COR-L47 (cell line): Measurements from ENCODE around the gene CALCOCO1.
"Not testable (repeated sequence)": the region's sequence is repeated elsewhere in the genome, so short reads cannot be mapped to it uniquely, and the experiment has no call there.

Experiments
- DNase-seq: peaks from one replicate; lab custom pipeline; 2025; lab: John Stamatoyannopoulos, UW

The CALCOCO1 gene, protein sequence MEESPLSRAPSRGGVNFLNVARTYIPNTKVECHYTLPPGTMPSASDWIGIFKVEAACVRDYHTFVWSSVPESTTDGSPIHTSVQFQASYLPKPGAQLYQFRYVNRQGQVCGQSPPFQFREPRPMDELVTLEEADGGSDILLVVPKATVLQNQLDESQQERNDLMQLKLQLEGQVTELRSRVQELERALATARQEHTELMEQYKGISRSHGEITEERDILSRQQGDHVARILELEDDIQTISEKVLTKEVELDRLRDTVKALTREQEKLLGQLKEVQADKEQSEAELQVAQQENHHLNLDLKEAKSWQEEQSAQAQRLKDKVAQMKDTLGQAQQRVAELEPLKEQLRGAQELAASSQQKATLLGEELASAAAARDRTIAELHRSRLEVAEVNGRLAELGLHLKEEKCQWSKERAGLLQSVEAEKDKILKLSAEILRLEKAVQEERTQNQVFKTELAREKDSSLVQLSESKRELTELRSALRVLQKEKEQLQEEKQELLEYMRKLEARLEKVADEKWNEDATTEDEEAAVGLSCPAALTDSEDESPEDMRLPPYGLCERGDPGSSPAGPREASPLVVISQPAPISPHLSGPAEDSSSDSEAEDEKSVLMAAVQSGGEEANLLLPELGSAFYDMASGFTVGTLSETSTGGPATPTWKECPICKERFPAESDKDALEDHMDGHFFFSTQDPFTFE

DNA sequence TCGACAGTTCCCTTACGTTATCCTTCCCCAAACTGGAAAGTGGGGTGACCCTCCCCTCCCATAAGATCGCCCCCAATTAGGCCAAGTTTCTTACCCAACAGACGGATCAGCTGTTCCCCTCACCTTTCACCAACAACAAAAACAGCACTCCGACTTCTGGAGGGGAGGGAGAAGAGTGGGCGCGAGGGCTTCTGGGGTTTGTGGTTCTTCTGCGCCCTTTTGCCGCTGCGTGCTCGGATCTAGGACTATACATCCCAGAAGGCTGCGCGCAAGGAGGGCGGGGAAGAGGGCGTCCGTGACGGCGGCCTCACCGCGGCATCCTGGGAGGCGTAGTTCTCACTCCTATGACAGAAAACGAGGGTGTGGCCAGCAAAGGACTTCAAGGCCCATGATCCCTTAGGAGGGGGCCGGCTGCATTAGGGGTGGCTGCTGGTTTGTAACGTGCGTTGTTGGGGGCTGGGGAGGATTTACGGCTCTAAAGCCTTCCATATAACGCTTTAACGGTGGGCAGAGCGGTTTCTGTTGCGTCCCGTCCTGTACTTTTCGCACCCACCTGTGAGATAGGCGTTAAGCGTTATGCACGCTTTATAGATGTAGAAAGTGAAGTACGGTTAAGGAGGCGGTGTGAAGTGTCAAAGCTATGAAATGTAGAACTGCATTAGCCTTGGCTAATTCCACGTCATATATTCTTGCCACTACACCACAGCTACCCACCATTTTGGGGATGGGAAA is at the start of gene CALCOCO1:
Gene CALCOCO1 (minus strand): TSS at position 143 of the 732 bp plus-strand sequence. CDS start 2,210 bp downstream, outside the sequence.
- peak; percentile 97 for DNase-seq

DNA sequence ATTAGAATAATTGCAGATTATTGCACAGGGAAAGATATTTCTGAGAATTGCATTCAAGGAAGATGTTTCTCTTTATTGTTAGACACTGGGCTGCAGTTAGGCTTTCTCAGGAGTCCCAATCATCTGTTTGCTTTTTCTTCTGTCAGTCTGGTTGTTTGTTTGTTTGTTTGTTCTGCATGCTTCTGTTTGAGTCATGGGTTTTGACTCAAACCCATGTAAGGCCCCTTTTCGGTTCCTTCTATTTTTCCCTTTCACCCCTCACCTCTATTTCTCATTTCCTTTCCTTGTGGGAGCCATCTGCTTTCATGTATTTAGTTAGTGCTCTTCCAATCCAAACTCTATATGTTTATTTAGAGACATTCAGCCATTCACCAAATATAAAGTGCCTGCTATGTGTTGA is 49.6 kb upstream of the CALCOCO1 start:
- DNase-seq: no peak

DNA sequence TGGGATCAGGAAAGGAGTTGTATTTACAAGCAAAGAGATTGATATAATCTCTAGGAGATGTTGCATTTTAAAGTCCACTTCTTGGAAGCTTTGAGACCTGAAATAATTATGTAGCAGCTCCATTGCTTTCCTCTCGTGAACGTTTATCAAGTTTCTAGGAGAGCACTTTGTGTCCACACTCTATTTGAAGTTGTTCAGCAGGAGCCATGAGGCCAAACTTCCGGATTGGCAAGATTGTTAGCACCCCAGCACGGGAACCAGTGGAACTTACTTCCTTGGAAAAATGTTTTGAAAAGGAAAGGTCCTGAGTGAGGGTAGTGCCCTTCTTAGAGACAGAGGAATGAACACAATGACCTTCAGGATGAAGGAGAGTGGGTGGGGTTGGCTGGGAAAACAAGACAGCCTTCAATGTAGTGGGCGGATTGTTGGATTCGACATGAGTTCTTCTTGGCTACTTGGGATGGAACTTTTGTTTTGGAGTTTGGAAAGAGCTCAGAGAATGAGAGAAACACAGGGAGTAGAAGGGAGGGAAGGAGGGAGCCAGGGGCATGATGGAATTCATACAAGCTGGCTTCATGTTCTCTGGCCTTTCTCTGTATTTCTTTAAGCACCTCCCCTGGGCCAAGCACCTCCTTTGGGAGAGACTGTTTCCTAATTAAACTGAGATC is 48.4 kb upstream of the CALCOCO1 start:
- no peak for DNase-seq

DNA sequence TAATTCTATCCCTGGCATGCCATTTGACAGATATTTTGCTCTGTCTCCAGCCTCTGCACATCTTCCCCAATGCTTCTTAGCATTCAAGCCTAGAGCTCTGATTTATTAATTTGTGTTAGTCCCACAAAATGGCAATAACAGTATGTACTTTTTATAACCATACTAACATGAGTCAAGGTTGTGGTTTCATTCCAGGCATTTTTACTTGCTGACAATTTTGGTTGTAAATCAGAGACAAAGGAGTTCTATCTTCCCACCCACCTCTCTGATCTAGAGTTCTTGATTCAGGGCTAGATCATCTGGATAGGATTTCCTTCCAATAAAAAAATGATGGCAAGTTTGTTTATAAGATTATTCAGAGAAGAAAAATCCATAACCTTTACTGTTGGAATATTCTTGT is 43.0 kb upstream of the CALCOCO1 start:
- DNase-seq: no peak

DNA sequence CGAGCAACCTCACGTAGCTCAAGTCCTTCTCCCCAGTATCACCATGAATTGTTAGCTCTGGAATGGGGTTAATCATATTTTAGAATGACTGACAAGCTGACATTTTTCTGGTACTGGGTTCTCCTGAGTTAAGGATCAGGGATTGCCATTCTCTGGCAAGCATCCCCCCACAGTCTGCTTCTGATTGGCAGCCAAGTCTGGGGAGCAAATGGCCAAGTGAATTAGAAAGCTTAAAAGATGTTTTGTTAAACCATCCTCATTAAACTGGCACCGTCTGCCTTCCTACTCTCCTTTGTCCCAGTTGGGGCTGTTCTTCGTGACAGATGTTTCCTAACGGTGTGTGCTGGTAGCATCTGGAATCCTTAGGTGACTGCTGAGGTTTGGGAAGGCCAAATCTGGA is 41.7 kb upstream of the CALCOCO1 start:
- no peak for DNase-seq

DNA sequence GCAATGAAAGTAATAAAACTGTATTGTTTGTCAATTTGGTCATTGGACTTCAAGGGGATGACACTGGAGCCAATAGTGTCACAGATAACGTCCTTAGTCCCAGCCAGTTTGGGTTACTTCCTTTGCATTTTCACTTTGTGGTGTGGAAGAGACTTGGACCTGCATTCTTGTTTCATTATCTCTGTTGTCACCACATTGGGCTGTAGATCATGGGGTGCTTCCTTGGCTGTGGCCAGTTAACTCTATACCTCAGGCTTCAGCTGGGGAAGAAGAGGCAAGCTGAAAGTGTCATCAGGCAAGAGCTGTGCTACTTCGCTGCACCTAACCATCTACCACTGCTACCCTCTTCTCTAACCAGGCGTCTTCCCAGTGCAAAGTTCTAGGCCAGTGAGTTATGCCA is 39.6 kb upstream of the CALCOCO1 start:
- no peak for DNase-seq

DNA sequence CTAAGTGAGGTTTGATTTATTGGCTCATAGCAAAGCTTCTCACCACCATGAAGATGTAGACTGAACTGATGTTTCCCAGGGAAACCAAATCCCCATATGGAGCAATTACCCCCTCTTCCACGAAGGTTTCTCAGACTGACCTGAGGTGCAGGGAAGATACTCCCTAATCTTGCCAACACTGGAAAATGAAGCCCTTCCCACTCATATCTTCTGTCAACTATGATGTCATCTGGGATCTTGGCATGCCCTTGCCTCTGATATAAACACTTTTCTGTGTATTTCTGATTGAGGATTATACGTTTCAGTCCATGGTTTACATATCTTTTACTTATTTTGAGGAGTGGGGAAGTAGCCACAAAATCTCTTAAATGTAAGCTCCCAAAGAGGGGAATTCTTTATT is 38.6 kb upstream of the CALCOCO1 start:
- no peak for DNase-seq

DNA sequence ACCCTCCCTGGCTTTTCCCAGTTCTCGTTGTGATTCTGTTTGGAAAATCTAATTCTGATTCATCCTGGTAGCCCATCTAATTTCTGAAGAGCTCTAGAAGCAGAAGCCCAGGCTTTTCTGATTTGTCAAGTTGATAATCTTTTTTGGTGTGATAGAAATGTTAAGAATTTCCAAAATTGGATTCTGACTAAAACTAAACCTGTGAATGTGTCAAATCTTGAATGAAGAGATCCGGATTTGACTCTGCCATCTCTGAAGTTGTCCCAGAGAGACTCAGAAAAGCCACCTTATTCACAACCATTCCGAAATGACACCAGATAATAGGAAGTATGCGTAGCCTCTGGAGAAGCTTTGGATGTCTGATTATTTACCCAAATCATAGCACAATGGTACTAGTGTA is 37.4 kb upstream of the CALCOCO1 start:
- DNase-seq: no peak

DNA sequence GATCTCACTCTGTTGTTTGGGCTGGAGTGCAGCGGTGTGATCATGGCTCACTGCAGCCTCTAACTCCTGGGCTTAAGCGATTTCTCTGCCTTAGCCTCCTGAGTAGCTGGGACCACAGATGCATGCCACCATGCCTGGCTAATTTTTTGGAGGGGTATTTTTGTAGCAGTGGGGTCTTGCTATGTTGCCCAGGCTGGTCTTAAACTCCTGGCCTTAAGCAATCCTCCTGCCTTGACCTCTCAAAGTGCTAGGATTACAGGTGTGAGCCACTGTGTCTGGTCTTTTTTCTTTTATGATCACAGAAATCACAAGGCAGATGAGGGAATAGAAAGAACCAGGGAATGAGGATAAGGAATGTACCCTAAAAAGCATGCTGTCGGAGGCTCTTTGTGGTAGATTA is 35.5 kb upstream of the CALCOCO1 start:
- not testable (repeated sequence) for DNase-seq

DNA sequence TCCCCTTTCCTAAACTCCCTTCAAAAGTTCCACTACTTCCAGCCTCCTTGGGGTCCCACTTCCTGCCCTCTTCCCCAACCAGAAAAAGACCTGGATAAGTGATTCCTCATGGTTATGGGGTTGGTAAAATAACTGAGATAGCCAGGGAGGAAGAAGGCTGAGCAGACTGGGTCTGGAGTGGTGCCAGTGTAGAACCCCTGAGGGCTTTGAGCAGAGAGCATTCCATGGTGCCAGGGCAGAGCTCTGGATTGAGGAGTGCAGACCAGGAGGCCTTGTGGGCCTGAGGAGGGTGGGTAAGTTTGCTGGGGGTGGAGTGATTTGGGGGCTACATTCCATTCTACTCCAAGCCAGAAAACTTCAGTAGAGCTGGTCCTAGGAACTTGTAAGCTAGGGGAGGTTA is 34.1 kb upstream of the CALCOCO1 start:
- DNase-seq: no peak

DNA sequence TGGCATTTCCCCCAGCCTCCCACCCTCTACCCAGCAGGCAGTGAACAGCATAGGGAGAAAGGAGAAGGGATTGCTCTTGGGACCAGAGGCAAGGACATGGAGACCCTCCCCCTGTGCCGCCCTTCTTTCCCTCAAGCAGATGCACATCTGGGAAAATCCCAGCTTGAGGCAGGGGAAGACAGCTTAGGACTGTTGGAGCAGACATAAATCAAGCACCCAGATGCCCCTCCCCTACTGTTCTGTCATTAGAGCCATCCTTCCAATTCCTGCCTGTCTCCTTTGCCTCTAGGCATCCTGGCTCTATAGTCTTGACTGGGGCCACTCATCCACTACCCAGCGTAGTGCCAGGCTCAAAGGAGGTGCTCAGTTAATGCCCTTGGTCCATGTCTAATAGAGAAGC is 32.0 kb upstream of the CALCOCO1 start:
- DNase-seq: no peak

DNA sequence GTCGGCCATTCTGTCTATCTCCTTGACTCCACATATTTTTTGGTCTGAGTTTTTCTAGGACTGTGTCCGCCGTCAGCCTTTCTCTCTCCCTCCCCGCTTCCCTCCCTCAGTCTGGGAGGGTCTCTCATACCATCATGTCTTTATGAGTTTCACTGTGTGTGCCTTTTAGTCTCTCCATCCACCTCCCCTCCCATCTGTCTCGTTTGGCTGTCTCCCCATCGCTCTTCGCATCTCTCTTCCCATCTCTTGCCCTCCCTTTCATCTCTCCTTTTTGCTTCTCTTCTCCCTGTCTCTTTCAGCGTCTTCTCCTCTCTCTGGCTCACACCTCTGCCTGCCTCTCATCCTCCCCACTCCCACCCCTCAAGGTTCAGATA is 31.5 kb upstream of the CALCOCO1 start:
- DNase-seq: no peak

DNA sequence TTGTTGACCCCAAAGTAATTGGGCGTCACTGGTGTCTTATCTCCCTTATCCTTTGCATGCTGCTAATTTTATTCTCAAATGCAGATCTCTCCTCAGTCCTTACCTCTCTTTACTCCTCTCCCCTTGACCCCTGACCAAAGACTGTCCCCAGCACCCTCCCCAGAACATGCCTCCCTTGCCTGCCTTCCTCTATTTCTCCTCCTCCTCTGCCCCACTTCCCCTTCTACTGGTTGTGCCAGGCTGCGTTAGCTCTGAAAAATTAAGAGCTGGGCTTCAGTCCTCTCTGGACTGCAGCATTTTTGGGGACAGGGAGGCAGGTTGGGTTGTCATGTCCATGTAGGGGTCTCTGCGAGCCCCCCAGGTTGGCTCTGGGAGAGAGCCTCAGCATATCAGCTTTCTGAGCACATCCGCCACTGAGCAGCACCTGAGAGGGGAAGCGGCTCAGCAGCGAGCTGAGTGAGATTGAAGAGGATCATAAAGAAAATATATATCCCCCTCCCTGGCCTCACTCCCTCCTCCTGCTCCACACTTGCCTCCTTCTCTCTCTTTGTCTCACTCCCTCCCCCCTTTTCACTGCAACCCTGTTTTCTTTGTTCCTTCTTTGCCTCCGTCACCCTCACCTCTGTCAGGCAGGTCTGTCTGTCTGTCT is 31.0 kb upstream of the CALCOCO1 start:
- DNase-seq: no peak

DNA sequence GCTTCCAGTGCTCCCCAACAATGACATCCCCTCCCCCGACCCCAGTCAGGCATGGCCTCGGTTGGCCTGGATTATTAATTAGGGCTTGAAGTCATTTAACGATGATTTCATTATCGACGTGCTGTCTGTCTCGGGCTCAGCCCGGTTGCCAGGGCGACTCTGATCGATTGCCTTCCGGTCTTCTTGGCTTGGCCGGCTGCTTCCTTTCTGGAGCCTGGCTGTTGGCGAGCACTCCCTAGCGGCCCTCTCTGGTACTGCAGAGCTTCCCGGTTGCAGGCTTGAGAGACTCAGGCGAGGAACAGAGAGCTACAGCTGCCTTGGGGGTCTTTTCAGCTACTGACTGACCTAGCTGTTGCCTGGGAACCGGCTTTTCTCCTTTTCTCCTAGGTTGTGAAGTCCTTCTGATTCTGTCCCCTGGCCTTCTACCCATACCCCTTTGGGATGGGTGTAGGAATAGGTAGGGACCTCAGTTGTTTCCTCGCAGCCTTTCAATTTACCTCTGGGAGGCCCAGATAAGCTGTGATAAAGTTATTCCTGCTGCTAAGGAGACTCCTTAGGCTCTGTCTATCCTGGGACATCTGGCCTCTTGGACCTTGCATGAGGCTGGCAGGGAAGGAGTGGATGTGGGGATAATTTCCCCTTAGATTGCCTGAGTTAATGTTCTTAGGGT is 30.0 kb upstream of the CALCOCO1 start:
- DNase-seq: peak; percentile 28

DNA sequence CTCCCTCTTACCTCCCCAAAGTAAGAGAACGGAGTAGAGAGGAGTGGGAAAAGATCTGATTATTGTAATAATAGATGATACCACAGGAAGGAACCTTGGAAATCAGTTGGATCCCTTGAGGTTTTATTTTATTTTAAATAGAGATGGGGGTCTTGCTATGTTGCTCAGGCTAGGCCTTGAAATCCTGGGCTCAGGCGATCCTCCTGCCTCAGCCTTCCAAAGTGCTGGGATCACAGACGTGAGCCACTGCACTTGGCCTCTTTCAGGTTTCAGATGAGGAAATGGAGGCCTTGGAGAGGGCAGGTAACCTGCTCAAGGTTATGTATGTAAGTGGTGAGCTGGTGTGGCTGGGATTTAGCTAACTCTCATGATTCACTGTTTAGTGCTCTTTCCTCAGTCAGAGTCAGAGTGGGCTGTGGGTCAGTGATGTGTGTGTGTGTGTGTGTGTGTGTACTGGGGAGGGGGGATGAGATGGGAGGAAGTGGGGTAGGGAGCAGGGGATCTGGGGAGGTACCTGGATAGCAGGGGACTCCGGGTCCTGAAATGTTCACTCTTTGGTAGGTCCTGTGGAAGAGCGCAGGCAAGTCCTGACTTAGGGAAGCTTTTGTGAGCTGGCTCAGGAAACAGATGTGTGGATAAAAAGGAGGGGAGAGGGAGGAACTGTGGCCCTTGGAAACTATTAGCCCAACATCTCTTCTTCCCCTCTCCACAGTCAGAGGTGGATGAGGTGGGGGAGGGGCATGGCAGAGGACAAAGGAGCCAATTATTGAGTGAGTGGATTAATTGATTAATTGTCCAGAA is 29.2 kb upstream of the CALCOCO1 start:
- no peak for DNase-seq

DNA sequence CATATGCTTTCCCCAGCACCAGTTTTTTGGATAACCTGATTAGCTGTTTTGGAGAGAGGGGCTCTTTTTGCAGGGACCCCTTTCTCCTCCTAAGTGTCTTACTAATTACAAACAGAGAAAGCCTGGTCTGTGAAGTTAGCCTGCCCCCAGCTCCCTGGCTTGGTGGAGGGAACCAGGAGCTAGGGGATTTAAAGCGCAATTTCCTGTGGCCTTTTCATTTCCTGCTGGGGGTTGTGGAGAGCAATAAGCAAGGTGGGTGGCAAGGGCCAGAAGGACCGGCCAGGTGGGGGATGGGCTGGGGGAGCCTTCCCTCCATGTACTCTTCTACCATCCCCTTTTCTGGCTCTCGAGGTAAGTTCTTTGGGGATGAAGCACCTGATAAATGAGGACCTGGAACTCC is 28.6 kb upstream of the CALCOCO1 start:
- no peak for DNase-seq

DNA sequence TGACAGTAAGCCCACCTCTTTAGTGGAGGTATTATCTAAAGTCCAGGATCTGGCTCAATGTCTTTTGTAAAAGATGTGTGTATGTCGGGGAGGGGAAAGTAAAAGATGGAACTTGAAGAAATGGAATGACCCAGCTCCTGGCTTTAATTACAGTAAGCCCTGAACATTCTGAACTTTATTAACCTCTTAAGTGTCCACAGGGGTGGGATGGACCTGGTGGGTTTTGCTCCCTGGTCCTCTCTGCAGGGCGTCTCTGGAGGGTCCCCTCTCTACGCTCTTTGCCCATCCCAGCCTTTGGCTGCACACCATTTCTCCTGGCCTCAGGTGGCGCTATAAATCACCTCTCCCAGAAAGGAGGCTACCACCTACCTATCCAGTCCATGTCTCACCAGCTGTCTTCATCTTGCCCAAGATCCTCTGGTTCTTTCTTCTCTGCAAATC is 28.2 kb upstream of the CALCOCO1 start:
- no peak for DNase-seq

DNA sequence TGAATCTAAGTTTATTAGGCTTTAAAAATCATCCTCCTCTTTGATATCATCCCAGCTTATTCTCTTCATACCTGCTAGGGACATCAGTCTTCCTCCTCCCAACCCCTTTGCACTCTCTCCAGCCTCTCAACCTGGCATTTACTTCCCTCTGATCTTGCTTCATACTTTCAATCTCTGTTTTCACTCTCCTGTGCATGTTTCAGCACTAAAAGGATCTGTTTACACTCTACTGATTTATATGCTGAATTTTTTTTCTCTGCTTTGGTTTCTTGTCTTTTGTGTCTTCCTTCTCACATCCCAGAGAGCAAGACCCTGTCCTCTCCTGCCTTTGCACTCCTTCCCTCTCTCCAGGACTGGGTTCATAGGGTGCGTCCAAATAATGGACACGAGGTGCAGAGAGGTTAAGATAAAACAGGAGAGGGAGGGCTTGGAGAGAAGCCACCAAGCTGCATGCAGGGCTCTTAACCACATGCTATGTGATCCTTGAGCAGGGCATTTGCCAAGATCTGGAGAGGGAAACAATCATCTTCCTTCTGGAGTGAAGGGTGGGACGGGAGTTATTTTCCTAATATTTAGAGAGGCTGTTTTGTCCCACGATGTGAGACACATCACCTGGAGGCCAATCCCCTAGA is 27.5 kb upstream of the CALCOCO1 start:
- no peak for DNase-seq

DNA sequence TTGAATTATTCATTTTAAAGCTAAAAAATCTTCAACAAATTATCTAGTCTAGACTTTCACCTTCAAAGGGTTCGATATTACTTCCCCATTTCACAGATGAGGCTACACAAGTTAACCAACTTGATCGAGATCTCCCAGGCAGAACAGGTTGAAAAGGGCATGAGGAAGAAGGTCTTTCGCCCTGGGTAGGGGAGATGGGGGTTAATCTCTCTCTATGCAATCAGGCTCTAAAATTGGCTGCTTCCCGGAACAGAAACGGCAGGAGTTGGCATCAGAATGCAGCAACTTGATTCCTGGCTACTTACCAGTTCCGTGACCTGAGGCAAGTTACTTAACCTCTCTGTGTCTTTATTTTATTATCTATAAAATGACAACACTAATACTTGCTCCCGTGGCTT is 26.9 kb upstream of the CALCOCO1 start:
- no peak for DNase-seq

DNA sequence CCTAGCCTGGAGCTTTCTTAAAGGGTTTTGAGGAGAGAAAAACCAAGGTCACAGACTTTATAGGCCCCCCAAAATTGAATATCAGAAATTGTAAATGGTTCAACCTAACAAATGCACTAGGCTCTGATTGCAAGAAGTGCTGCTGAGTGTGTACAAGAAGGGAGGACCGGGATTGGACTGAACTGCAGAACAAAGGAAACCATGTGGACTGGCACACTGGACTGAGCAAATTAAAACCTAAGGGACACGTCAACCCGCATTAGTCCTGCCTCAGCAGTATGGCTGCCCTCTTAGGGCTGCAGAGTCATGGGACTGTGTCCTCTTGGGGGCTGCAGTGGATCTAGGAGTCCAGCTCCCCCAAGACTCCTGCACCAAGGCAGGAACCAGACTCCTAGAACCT is 25.4 kb upstream of the CALCOCO1 start:
- no peak for DNase-seq
